K562 (cell line): Measurements from ENCODE around the gene RNASEH1. TPM values are rescaled to one million over a fixed set of nuclear protein-coding genes. Genes with fewer than 3 reads are reported as not detected.

Source experiments
- ATAC-seq: fragments of 200-7000 bp; cut with Tn5 transposase; 3 replicates; pipeline ENCODE4 v1.9.1; 2020; ENCODE audit warnings: moderate library complexity
- BruUV-seq: library from RNA; stranded (reverse); fragments of 400-500 nt; replicated peaks from 2 replicates; lab custom pipeline; 2021; lab: Mats Ljungman, UMichigan
- CTCF ChIA-PET: fragments of 300-600 bp; formaldehyde crosslinking; extraction: SDS; loops from one replicate; lab custom pipeline; 2021; ENCODE audit warnings: low intra/inter-chr PET ratio; lab: Yijun Ruan, JAX
- POLR2A ChIA-PET: fragments of 300-600, 350-650 bp; sonication (Branson Sonifier 250); formaldehyde crosslinking; extraction: SDS; loops from one replicate; lab custom pipeline; 2021; ENCODE audit warnings: antibody characterized with exemption, inconsistent platforms; lab: Yijun Ruan, JAX
- DNase-seq, 4 experiments: peaks; one replicate each; pipeline versions ENCODE4 v3.0.0 to v3.0.0-alpha.2; 2011 to 2018; ENCODE audit warnings: low spot score in 3 of 4, mixed read lengths in 3 of 4; ENCODE audit errors: extremely low read depth in 1 of 4
- FAIRE-seq: peaks from 2 replicates; lab custom pipeline; 2011; peaks lifted over from hg19 to GRCh38; lab: Jason Lieb, UNC
- H2AFZ ChIP-seq: 2 replicates; pipeline ENCODE4 v1.6.0; 2011; ENCODE audit warnings: low read depth, low read length, control low read depth, inconsistent platforms
- H3K27ac ChIP-seq: fragments of 200-600 bp; 3 replicates; pipeline ENCODE4 v1.8.0; 2011; ENCODE audit warnings: low read depth, mild to moderate bottlenecking, control low read depth, inconsistent platforms, low read length, moderate library complexity, mixed read lengths; ENCODE audit errors: extremely low read depth
- H3K27me3 ChIP-seq, 2 experiments: fragments of 300-600 bp in 1 of 2; 2 replicates in 1 of 2; 3 replicates in 1 of 2; pipeline versions ENCODE4 v1.6.0 to v1.8.0; 2011; ENCODE audit warnings: inconsistent platforms in 2 of 2, low read length in 2 of 2, mild to moderate bottlenecking in 1 of 2, mixed read lengths in 1 of 2, moderate library complexity in 1 of 2; ENCODE audit not compliant: control insufficient read depth in 2 of 2, insufficient read depth in 2 of 2
- H3K36me3 ChIP-seq: fragments of 300-600 bp; 3 replicates; pipeline ENCODE4 v1.8.0; 2011; ENCODE audit warnings: mild to moderate bottlenecking, low read length, inconsistent platforms; ENCODE audit not compliant: control insufficient read depth, insufficient read depth
- H3K4me1 ChIP-seq, 2 experiments: fragments of 200-600 bp in 1 of 2; replicated peaks in 1 of 2; 2 replicates in 1 of 2; 3 replicates in 1 of 2; pipeline versions ENCODE4 v1.5.1 to v1.8.0; 2011; ENCODE audit warnings: inconsistent platforms in 2 of 2, low read length in 2 of 2, mild to moderate bottlenecking in 1 of 2, mixed read lengths in 1 of 2, moderate library complexity in 1 of 2; ENCODE audit not compliant: control insufficient read depth in 2 of 2, insufficient read depth in 2 of 2
- H3K4me2 ChIP-seq: 2 replicates; pipeline ENCODE4 v1.6.1; 2011; ENCODE audit warnings: low read length, control low read depth, inconsistent platforms, mixed read lengths; ENCODE audit not compliant: insufficient read depth
- H3K4me3 ChIP-seq: fragments of 200-600 bp; sonication (generic), shearing (Covaris generic); 2 replicates; pipeline ENCODE4 v1.5.1; 2016; ENCODE audit warnings: control low read depth, inconsistent platforms
- H3K79me2 ChIP-seq: fragments of 200-600 bp; 3 replicates; pipeline ENCODE4 v1.8.0; 2011; ENCODE audit warnings: low read length, inconsistent platforms; ENCODE audit not compliant: control insufficient read depth, insufficient read depth
- H3K9ac ChIP-seq, 2 experiments: 2 replicates each; pipeline versions ENCODE4 v1.6.0 to v1.6.1; 2011; ENCODE audit warnings: low read depth in 2 of 2, low read length in 2 of 2, control low read depth in 1 of 2, inconsistent platforms in 1 of 2, mild to moderate bottlenecking in 1 of 2, mixed read lengths in 1 of 2; ENCODE audit not compliant: insufficient read depth in 1 of 2
- H3K9me1 ChIP-seq: one replicate; pipeline ENCODE4 v1.6.0; 2011; ENCODE audit warnings: inconsistent platforms, mild to moderate bottlenecking, low read length, moderate library complexity; ENCODE audit not compliant: control insufficient read depth, insufficient read depth
- H3K9me3 ChIP-seq: replicated peaks from 2 replicates; pipeline ENCODE4 v1.5.1; 2011; ENCODE audit warnings: low read depth, low read length, inconsistent platforms; ENCODE audit not compliant: control insufficient read depth, insufficient read depth
- H4K20me1 ChIP-seq: replicated peaks from 2 replicates; pipeline ENCODE4 v1.6.1; 2011; ENCODE audit warnings: low read length, inconsistent platforms, mixed read lengths; ENCODE audit not compliant: control insufficient read depth, insufficient read depth
- HOXB6 ChIP-seq: fragments of 250-450 bp; sonication (Bioruptor Pico); IDR thresholded peaks from 2 replicates; pipeline ENCODE4 v1.5.1; 2022; ENCODE audit warnings: mild to moderate bottlenecking, borderline replicate concordance
- KDM2B ChIP-seq: fragments of 250-450 bp; sonication (Bioruptor Pico); IDR thresholded peaks from 2 replicates; pipeline ENCODE4 v1.8.0; 2021; ENCODE audit warnings: mild to moderate bottlenecking, moderate library complexity
- MCM7 ChIP-seq, 2 experiments: fragments of 450-650 bp; IDR thresholded peaks; 2 replicates each; pipeline ENCODE4 v1.6.1; 2016 to 2018
- NCOA6 ChIP-seq: fragments of 450-650 bp; IDR thresholded peaks from 2 replicates; pipeline ENCODE4 v1.6.1; 2017; ENCODE audit warnings: mild to moderate bottlenecking
- PTTG1 ChIP-seq: fragments of 450-650 bp; IDR thresholded peaks from 2 replicates; pipeline ENCODE4 v1.6.1; 2016; ENCODE audit warnings: low read depth, mild to moderate bottlenecking, missing genetic modification characterization, missing compliant biosample characterization
- TAF9B ChIP-seq: fragments of 450-650 bp; IDR thresholded peaks from 2 replicates; pipeline ENCODE4 v1.6.1; 2018; ENCODE audit warnings: mild to moderate bottlenecking; ENCODE audit not compliant: partially characterized antibody
- TARDBP ChIP-seq: fragments of 450-650 bp; IDR thresholded peaks from 2 replicates; pipeline ENCODE4 v1.6.1; 2016
- ZNF133 ChIP-seq: fragments of 250-450 bp; sonication (Bioruptor Pico); IDR thresholded peaks from 2 replicates; pipeline ENCODE4 v1.4.0; 2020; ENCODE audit warnings: mild to moderate bottlenecking
- ZNF644 ChIP-seq: fragments of 200-800 bp; sonication (Bioruptor generic); IDR thresholded peaks from 2 replicates; pipeline ENCODE4 v1.6.1; 2016; ENCODE audit warnings: low read depth, missing genetic modification characterization, missing compliant biosample characterization
- WGBS: fragments of 100-300 bp; shearing (Covaris generic); methylation state at CpG from one replicate; pipeline ENCODE4 v1.1.6; 2016; ENCODE audit warnings: low coverage, mixed read lengths; ENCODE audit not compliant: insufficient coverage; ENCODE audit errors: missing lambda C conversion rate; 5-methylcytosine and 5-hydroxymethylcytosine counted together
- in situ Hi-C: fragments of 300-500 bp; cut with MboI; formaldehyde crosslinking; loops from 4 replicates; pipeline ENCODE4 v1.15.0; 2018; ENCODE audit warnings: inconsistent platforms, mixed read lengths
- intact Hi-C: fragments of 100-400 bp; cut with micrococcal nuclease; formaldehyde crosslinking; loops from 2 replicates; pipeline ENCODE4 v1.14.2; 2022
- polyA plus RNA-seq, 8 experiments: library from polyadenylated mRNA; depleted of rRNA in 4 of 8; stranded (reverse) in 5 of 8; unstranded in 3 of 8; fragments of >200 nt; fragmentation: Nextera tagmentation in 2 of 8; fragmentation: Illumina TruSeq in 1 of 8; extraction: Ambion mirVana in 2 of 8; extraction: Trizol in 1 of 8; gene quantifications; 2 replicates each; pipeline versions ENCODE4 v1.2.1 to v1.2.3, GENCODE V29; 2011 to 2014; ENCODE audit warnings: inconsistent platforms in 1 of 8, missing spikeins in 1 of 8
- total RNA-seq, 7 experiments: library from RNA; depleted of rRNA in 6 of 7; stranded (reverse); fragments of >200 nt in 6 of 7; fragmentation: Illumina TruSeq in 2 of 7; extraction: Trizol in 2 of 7; gene quantifications; 2 replicates each; pipeline versions ENCODE4 v1.2.1 to v1.2.3, GENCODE V29; 2011 to 2021; ENCODE audit warnings: low replicate concordance in 1 of 7
- TF ChIP-seq, protein P1 (sequence below), 2 experiments: fragments of 450-650 bp; IDR thresholded peaks; 2 replicates each; pipeline ENCODE4 v1.6.1; 2016
- TF ChIP-seq, protein P2 (sequence below): fragments of 450-650 bp; IDR thresholded peaks from 2 replicates; pipeline ENCODE4 v1.6.1; 2016; ENCODE audit warnings: mild to moderate bottlenecking, moderate library complexity

Gene RNASEH1
- total and polyA plus RNA-seq, 9 of the 15 experiments (the other 6 are each of a cell fraction or from before 2014, with no cell fraction given): 25.7 to 47.5 (median 42.8) TPM

DNA sequence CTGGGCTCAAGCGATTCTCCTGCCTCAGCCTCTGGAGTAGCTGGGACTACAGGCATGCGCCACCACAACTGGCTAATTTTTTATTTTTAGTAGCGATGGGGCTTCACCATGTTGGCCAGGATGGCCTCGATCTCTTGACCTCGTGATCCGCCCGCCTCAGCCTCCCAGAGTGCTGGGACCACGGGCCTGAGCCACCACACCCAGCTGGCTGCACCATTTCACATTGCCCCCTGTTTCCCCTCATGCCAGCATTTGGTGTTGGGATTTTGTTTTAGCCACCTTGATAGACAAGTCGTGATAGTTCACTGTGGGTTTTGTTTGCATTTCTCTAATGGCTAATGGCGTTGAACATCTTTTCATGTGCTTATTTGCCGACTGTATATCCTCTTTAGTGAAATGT is 31.0 kb upstream of the RNASEH1 start:
- peaks cover 15 to 28% of the 10 kb centered on the region in 2 experiments; a peak in 4 of 5 replicates for H3K4me1 ChIP-seq
- H2AFZ ChIP-seq: no peak overlapping the region
- H3K79me2 ChIP-seq: no peaks in the 10 kb centered on the region
- no peak for ATAC-seq
- in situ Hi-C loops: no loop called here
- no peaks in the 10 kb centered on the region for H3K27me3 ChIP-seq
- peaks cover under 1% of the 10 kb centered on the region; the same call in 2 of the 3 replicates for H3K36me3 ChIP-seq
- no peak for FAIRE-seq
- ChIA-PET POLR2A (interaction anchor here (0.9 kb wide), 1 partner anchor 10 kb away, joined by 3 read pairs; no protein-coding TSS in a partner anchor), CTCF (no interaction called here)
- H3K9me3 ChIP-seq: no peaks in the 10 kb centered on the region
- DNase-seq: no peak
- H3K9me1 ChIP-seq: no peaks in the 10 kb centered on the region
- H4K20me1 ChIP-seq: no peaks in the 10 kb centered on the region; the same call in 1 of the 2 replicates
- H3K27ac ChIP-seq: no peak overlapping the region
- BruUV-seq: no TSS peak
- no peak overlapping the region for H3K9ac ChIP-seq
- intact Hi-C loops: no loop called here
- H3K4me2 ChIP-seq: no peak overlapping the region
- WGBS: 78% methylated on average over 10 of the region's 11 CpGs
- H3K4me3 ChIP-seq: no peak overlapping the region
- TF ChIP-seq TARDBP: no peak
- TF ChIP-seq HOXB6 (CRISPR knock-in tag): no peak
- no peak for TF ChIP-seq TAF9B
- no peak for TF ChIP-seq MCM7 (IDR thresholded peaks at IDR 0.05)
- TF ChIP-seq, protein P1, sequence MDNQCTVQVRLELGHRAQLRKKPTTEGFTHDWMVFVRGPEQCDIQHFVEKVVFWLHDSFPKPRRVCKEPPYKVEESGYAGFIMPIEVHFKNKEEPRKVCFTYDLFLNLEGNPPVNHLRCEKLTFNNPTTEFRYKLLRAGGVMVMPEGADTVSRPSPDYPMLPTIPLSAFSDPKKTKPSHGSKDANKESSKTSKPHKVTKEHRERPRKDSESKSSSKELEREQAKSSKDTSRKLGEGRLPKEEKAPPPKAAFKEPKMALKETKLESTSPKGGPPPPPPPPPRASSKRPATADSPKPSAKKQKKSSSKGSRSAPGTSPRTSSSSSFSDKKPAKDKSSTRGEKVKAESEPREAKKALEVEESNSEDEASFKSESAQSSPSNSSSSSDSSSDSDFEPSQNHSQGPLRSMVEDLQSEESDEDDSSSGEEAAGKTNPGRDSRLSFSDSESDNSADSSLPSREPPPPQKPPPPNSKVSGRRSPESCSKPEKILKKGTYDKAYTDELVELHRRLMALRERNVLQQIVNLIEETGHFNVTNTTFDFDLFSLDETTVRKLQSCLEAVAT (IDR thresholded peaks at IDR 0.05): no peak
- no peak for TF ChIP-seq ZNF133 (CRISPR knock-in tag)
- TF ChIP-seq, protein P2, sequence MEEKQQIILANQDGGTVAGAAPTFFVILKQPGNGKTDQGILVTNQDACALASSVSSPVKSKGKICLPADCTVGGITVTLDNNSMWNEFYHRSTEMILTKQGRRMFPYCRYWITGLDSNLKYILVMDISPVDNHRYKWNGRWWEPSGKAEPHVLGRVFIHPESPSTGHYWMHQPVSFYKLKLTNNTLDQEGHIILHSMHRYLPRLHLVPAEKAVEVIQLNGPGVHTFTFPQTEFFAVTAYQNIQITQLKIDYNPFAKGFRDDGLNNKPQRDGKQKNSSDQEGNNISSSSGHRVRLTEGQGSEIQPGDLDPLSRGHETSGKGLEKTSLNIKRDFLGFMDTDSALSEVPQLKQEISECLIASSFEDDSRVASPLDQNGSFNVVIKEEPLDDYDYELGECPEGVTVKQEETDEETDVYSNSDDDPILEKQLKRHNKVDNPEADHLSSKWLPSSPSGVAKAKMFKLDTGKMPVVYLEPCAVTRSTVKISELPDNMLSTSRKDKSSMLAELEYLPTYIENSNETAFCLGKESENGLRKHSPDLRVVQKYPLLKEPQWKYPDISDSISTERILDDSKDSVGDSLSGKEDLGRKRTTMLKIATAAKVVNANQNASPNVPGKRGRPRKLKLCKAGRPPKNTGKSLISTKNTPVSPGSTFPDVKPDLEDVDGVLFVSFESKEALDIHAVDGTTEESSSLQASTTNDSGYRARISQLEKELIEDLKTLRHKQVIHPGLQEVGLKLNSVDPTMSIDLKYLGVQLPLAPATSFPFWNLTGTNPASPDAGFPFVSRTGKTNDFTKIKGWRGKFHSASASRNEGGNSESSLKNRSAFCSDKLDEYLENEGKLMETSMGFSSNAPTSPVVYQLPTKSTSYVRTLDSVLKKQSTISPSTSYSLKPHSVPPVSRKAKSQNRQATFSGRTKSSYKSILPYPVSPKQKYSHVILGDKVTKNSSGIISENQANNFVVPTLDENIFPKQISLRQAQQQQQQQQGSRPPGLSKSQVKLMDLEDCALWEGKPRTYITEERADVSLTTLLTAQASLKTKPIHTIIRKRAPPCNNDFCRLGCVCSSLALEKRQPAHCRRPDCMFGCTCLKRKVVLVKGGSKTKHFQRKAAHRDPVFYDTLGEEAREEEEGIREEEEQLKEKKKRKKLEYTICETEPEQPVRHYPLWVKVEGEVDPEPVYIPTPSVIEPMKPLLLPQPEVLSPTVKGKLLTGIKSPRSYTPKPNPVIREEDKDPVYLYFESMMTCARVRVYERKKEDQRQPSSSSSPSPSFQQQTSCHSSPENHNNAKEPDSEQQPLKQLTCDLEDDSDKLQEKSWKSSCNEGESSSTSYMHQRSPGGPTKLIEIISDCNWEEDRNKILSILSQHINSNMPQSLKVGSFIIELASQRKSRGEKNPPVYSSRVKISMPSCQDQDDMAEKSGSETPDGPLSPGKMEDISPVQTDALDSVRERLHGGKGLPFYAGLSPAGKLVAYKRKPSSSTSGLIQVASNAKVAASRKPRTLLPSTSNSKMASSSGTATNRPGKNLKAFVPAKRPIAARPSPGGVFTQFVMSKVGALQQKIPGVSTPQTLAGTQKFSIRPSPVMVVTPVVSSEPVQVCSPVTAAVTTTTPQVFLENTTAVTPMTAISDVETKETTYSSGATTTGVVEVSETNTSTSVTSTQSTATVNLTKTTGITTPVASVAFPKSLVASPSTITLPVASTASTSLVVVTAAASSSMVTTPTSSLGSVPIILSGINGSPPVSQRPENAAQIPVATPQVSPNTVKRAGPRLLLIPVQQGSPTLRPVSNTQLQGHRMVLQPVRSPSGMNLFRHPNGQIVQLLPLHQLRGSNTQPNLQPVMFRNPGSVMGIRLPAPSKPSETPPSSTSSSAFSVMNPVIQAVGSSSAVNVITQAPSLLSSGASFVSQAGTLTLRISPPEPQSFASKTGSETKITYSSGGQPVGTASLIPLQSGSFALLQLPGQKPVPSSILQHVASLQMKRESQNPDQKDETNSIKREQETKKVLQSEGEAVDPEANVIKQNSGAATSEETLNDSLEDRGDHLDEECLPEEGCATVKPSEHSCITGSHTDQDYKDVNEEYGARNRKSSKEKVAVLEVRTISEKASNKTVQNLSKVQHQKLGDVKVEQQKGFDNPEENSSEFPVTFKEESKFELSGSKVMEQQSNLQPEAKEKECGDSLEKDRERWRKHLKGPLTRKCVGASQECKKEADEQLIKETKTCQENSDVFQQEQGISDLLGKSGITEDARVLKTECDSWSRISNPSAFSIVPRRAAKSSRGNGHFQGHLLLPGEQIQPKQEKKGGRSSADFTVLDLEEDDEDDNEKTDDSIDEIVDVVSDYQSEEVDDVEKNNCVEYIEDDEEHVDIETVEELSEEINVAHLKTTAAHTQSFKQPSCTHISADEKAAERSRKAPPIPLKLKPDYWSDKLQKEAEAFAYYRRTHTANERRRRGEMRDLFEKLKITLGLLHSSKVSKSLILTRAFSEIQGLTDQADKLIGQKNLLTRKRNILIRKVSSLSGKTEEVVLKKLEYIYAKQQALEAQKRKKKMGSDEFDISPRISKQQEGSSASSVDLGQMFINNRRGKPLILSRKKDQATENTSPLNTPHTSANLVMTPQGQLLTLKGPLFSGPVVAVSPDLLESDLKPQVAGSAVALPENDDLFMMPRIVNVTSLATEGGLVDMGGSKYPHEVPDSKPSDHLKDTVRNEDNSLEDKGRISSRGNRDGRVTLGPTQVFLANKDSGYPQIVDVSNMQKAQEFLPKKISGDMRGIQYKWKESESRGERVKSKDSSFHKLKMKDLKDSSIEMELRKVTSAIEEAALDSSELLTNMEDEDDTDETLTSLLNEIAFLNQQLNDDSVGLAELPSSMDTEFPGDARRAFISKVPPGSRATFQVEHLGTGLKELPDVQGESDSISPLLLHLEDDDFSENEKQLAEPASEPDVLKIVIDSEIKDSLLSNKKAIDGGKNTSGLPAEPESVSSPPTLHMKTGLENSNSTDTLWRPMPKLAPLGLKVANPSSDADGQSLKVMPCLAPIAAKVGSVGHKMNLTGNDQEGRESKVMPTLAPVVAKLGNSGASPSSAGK: no peak
- no peak for TF ChIP-seq PTTG1 (tag)
- TF ChIP-seq ZNF644: no peak
- no peak for TF ChIP-seq NCOA6
- TF ChIP-seq KDM2B (CRISPR knock-in tag): no peak
